H1 (cell line): Measurements from ENCODE around the gene DYSF. TPM values are rescaled to one million over a fixed set of nuclear protein-coding genes. Genes with fewer than 3 reads are reported as not detected.

Source experiments
- ATF2 ChIP-seq: IDR thresholded peaks from 2 replicates; pipeline ENCODE4 v1.6.1; 2012; ENCODE audit warnings: low read length, inconsistent platforms
- NRF1 ChIP-seq: IDR thresholded peaks from 2 replicates; pipeline ENCODE4 v1.6.1; 2011; ENCODE audit warnings: mild to moderate bottlenecking, low read depth, low read length, improper control_type of control experiment
- polyA plus RNA-seq, 7 experiments: library from polyadenylated mRNA; depleted of rRNA in 3 of 7; stranded (reverse) in 5 of 7; unstranded in 2 of 7; fragments of >200 nt in 5 of 7; fragments of 200-250 nt in 2 of 7; gene quantifications; 1 replicate in 5 of 7; 2 replicates in 1 of 7; 4 replicates in 1 of 7; pipeline versions ENCODE4 v1.2.1 to v1.2.3, GENCODE V29; 2011 to 2013; ENCODE audit warnings: missing spikeins in 2 of 7, mixed read lengths in 2 of 7
- total RNA-seq: library from RNA; stranded (reverse); fragmentation: NEBNext Ultra II Directional; extraction: Animal tissue kit (Norgen Biotek cat#: 25700); gene quantifications from 2 replicates; pipeline ENCODE4 v1.2.1, GENCODE V29; 2021
- TF ChIP-seq, protein P1 (sequence below): fragments of 300-600 bp; sonication (generic); IDR thresholded peaks from 2 replicates; pipeline ENCODE4 v1.7.1; 2012; ENCODE audit warnings: low read length, moderate library complexity, mild to moderate bottlenecking, inconsistent platforms; ENCODE audit not compliant: insufficient replicate concordance
- TF ChIP-seq, protein P2 (sequence below): IDR thresholded peaks from 2 replicates; pipeline ENCODE4 v1.6.1; 2012; ENCODE audit warnings: inconsistent platforms

The DYSF gene
- total and polyA plus RNA-seq, 2 of the 8 experiments (the other 6 are each of a cell fraction or from before 2014, with no cell fraction given), result 5.8 to 7.1 TPM

- TF ChIP-seq, protein P1, sequence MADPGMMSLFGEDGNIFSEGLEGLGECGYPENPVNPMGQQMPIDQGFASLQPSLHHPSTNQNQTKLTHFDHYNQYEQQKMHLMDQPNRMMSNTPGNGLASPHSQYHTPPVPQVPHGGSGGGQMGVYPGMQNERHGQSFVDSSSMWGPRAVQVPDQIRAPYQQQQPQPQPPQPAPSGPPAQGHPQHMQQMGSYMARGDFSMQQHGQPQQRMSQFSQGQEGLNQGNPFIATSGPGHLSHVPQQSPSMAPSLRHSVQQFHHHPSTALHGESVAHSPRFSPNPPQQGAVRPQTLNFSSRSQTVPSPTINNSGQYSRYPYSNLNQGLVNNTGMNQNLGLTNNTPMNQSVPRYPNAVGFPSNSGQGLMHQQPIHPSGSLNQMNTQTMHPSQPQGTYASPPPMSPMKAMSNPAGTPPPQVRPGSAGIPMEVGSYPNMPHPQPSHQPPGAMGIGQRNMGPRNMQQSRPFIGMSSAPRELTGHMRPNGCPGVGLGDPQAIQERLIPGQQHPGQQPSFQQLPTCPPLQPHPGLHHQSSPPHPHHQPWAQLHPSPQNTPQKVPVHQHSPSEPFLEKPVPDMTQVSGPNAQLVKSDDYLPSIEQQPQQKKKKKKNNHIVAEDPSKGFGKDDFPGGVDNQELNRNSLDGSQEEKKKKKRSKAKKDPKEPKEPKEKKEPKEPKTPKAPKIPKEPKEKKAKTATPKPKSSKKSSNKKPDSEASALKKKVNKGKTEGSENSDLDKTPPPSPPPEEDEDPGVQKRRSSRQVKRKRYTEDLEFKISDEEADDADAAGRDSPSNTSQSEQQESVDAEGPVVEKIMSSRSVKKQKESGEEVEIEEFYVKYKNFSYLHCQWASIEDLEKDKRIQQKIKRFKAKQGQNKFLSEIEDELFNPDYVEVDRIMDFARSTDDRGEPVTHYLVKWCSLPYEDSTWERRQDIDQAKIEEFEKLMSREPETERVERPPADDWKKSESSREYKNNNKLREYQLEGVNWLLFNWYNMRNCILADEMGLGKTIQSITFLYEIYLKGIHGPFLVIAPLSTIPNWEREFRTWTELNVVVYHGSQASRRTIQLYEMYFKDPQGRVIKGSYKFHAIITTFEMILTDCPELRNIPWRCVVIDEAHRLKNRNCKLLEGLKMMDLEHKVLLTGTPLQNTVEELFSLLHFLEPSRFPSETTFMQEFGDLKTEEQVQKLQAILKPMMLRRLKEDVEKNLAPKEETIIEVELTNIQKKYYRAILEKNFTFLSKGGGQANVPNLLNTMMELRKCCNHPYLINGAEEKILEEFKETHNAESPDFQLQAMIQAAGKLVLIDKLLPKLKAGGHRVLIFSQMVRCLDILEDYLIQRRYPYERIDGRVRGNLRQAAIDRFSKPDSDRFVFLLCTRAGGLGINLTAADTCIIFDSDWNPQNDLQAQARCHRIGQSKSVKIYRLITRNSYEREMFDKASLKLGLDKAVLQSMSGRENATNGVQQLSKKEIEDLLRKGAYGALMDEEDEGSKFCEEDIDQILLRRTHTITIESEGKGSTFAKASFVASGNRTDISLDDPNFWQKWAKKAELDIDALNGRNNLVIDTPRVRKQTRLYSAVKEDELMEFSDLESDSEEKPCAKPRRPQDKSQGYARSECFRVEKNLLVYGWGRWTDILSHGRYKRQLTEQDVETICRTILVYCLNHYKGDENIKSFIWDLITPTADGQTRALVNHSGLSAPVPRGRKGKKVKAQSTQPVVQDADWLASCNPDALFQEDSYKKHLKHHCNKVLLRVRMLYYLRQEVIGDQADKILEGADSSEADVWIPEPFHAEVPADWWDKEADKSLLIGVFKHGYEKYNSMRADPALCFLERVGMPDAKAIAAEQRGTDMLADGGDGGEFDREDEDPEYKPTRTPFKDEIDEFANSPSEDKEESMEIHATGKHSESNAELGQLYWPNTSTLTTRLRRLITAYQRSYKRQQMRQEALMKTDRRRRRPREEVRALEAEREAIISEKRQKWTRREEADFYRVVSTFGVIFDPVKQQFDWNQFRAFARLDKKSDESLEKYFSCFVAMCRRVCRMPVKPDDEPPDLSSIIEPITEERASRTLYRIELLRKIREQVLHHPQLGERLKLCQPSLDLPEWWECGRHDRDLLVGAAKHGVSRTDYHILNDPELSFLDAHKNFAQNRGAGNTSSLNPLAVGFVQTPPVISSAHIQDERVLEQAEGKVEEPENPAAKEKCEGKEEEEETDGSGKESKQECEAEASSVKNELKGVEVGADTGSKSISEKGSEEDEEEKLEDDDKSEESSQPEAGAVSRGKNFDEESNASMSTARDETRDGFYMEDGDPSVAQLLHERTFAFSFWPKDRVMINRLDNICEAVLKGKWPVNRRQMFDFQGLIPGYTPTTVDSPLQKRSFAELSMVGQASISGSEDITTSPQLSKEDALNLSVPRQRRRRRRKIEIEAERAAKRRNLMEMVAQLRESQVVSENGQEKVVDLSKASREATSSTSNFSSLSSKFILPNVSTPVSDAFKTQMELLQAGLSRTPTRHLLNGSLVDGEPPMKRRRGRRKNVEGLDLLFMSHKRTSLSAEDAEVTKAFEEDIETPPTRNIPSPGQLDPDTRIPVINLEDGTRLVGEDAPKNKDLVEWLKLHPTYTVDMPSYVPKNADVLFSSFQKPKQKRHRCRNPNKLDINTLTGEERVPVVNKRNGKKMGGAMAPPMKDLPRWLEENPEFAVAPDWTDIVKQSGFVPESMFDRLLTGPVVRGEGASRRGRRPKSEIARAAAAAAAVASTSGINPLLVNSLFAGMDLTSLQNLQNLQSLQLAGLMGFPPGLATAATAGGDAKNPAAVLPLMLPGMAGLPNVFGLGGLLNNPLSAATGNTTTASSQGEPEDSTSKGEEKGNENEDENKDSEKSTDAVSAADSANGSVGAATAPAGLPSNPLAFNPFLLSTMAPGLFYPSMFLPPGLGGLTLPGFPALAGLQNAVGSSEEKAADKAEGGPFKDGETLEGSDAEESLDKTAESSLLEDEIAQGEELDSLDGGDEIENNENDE, result no peak
- TF ChIP-seq NRF1 (no peak), ATF2 (no peak)
- TF ChIP-seq, protein P2, sequence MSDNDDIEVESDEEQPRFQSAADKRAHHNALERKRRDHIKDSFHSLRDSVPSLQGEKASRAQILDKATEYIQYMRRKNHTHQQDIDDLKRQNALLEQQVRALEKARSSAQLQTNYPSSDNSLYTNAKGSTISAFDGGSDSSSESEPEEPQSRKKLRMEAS, result no peak
Observed at GRCh38 chr2:71722286-71722685, 268.9 kb downstream of the DYSF start (continued).
